Bone marrow (tissue), 2 donors: ENCODE measurements around the gene GIT1.

ENCODE experiments used
- DNase-seq, 2 donors: peaks; one replicate each; lab custom pipeline; 2025; lab: John Stamatoyannopoulos, UW

Gene GIT1

DNA sequence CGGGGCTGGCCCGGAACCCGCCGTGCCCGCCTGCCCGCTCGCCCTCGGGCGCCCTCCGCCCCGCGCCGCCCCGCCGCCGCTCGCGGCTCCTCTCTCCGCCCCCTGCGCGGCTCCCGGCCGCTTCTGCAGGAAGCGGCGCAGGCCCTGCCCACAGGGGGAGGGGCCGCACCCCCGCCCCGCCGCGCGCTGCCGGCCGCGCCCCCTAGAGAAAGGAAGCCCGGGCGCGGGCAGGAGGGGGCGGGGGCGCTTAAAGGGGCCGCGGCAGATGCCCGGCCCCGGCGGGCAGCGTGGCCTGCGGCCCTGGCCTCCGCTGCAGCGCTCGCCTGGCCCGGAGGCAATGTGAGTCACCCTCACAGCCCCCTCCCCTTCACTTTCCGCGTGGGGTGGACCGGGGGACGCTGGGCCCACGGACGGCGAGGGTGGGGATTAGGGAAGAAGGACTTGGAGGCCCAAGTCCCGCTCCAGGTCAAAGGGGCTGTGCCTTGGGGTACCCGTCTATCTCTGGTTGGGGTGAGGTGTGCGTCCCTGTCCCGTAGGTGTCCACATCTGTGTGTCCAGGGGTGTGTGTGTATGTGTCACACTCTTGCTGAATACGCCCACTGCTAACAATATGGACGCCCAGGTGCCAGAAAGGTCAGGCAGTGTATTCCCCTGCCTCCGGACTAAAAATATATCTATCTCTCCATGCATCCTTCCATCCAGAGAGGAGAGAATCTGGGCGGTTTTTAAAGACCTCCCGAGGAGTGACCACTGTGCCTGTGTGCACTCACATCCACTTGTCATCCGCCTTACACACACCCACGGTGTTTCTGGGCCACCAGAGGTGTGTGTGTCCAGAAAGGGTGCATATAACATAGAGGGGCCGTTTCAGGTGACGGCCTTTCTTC is at the start of gene GIT1:
Gene GIT1 (minus strand): TSS at position 125 of the 887 bp plus-strand sequence. CDS start 270 bp downstream, outside the sequence.
- DNase-seq, result peak; percentile 40 to 69

GRCh38 chr17:29633886-29634285 is 44.4 kb upstream of the GIT1 start:
- no peak for DNase-seq

DNA sequence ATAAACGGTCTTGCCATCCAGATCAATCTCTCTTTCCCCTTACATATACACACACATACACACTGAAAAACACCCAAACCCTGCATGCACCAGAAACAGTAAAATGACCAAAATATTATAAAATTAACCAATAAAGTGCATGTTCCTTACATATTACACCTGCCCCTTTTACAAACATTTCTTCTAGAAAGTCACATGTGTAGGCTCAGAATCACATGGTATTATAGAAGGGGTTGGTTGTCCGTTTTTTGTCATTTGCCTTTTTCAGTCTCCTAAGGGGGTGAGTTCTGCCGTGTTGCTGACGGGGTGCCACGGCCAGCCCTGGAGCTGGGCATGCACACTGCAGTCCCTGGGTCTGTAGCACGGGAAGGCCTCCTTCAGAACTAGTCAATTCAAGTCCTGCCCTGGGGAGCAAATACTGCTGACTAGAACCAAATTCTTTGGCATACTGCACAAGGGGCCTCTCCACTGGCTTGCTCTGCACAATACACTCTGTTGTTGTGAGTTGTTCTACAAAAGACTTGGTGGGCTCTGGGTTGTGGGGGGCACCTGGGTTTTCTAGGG is 41.3 kb upstream of the GIT1 start:
- DNase-seq, result no peak

GRCh38 chr17:29629839-29630238 is 40.4 kb upstream of the GIT1 start:
- DNase-seq, result no peak

- DNase-seq, result no peak
These were observed 39.2 kb upstream of the GIT1 start for GRCh38 chr17:29628644-29629043.

DNA sequence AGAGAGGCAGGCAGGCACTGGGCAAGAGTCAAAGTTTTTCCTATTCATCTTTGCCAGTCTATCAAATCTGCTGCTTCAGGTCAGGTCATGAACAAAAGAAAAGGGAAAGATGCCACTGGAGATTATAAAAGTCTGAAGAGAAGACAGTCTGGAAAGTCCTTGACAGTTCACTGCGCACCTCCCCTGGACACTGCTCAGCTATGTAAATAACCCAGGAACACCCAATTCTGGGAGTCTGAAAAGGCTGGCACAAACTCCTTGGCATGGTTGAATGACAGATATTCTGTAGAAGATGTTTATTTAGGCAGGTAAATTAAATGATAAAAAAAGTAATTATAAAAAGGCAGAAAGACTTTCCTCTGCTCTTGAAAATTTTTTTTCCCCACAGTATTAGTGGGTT is 38.5 kb upstream of the GIT1 start:
- DNase-seq, result no peak

DNA sequence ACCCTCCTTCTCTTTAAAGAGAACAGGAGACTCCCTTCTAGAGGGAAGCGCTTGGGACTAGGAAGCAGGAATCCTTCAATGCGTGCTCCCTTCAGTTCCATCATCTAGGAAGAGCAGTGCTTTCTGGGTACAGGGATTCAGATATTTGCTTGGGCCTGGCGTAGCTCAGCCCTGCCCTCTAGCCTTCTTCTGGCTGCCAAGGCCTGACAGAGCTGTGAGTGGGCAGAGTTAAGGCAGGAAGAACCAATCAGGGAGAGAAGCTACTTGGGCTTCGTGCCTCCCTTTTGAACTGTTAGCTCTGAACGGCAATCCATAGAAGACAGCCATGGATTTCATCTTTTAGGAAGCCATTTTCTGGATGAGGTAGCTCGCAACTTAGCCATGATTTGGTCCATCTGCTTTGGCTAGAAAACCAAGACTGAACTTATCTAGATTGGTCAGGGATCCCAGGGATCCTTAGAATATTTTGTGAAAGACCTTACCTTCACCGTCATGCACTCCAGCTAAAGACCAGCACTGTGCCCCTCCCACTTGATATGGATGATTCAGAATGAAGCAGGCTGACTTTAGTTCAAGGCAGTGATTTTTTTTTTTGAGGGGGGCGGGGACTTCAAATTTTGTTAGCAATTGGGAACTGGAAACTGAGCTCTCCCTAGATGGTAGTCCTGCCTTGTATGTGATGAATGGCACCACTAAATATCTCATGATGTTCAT is 35.7 kb upstream of the GIT1 start:
- DNase-seq, result no peak

GRCh38 chr17:29624586-29624985 is 35.1 kb upstream of the GIT1 start:
- DNase-seq, result no peak

- no peak for DNase-seq
These were observed 33.8 kb upstream of the GIT1 start for GRCh38 chr17:29623283-29623647.

GRCh38 chr17:29622337-29623282 is 33.2 kb upstream of the GIT1 start, which contains the start of gene CORO6:
Gene CORO6, minus strand, starts transcription at chr17:29622912. Its CDS starts 1,491 bp downstream, at chr17:29621421.
- peak; percentile 15 to 43 for DNase-seq

- DNase-seq, result no peak
These were observed 32.3 kb upstream of the GIT1 start for GRCh38 chr17:29621751-29622194.

- no peak for DNase-seq
These were observed 31.5 kb upstream of the GIT1 start for GRCh38 chr17:29620779-29621500.

DNA sequence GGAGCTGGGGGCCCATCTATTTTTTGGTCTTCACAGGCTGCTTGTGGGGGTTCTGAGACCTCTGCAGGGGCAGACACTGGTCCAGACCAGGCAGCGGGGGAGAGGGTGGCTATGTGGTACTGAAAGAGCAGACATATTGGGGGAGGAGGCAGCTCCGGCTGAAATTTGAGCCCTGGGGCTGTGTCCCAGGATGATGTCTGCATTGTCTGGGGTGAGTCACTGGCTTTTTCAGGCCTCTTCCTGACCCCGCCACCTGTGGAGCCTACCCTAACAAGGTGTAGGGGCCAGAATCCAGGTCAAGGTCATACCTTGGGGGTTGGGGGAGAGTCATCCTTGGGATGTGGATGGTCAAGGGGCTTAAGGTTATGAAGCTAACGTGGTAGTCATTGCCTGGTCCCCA is 30.8 kb upstream of the GIT1 start:
- no peak for DNase-seq

DNA sequence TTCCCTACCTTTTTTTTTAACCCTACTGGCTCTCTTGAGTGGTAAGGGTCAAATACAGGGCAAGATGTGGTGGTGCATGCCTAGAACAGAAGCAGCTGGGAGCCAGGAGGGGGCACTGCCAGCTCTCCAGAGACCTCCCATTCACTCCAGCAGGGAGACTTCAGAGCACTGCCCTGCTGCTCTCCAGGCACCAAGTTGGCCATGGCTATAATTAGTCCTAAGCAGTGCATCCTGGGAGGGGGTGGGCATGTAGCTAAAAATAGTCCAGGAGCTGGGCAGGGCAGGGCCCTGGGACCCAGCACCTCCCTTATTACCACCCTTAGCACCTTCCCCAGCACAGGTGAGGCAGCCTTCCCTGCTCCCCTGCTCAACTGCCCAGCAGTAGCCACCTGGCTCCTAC is 29.8 kb upstream of the GIT1 start:
- DNase-seq, result peak in 1 of 2 donors; percentile 10

DNA sequence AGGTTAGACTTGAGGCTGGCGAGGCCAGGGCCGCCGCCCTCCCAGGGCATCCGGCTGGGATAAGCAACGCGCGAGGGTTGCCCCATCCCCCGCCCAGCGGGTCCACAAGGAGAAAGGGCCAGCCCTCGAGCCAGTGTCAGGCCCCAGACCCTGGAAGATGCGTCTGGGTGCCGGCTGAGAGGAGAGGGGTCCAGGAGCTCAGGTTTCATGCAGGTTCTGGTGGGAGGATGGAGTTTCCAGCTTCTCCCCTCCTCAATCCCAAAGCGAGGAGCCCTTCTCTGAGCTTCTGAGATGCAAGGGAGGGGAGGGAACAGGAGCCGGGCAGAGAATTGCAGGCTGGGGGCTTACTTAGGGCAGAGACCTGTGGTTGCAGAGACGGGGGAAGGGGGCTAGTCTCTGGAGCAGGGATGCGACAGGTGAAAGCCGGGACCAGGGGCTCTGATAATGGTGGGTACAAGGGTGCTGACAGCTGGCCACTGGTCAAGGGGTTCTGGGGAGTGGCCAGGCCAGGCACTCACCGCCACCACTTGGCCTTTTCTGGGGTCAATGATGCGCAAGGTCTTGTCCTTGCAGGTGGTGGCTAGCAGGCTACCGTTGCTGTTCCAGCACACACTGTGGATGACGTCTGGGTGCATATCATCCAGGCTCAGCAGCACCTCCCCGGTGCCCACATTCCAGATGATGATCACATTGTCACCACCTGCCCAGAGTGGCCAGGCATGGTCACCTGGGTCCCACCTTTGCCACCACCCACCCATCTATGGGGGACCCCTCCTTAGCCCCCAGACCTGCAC is 29.0 kb upstream of the GIT1 start:
- no peak for DNase-seq

DNA sequence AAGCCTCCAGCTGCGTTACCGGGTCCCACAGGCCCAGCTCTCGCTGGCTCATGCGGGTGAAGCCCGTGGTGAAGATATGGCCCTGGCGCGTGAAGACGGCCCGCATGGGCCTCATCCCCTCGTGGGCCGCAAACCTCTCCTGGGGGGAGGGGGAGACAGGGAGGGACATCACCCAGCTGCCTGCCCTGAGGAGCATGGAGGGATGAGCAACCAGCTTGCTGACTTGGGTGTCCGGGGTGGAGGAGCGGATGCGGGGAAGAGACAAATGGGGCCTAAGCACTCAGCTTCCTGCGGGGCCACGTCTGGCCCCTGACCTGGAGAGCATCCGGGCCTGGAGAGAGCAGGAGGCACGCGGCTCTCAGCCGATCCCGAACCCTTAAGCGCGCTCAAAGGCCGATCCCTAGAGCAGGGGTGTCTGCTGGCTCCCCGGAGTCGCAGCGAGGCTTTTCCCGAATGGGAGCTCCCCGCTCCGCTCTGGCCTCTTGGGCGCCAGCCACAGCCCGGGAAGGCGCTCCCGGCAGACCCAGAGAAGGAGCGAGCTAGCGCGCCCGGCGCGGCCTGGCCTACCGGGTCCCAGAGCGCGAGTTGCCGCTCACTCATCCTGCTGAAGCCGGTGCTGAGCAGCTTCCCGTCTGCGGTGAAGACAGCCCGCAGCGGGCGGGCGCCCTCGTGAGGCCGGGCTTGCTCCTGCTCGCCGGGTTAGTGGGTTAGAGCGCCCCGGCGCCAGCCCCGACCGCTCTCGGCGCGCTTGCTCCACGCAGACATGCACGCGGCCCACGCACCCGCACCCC is 28.2 kb upstream of the GIT1 start:
- DNase-seq, result peak; percentile 54 to 57

GRCh38 chr17:29617125-29617480 is 27.7 kb upstream of the GIT1 start:
- peak; percentile 74 to 76 for DNase-seq

GRCh38 chr17:29616300-29617048 is 27.0 kb upstream of the GIT1 start:
- no peak for DNase-seq
